Activated CD4-positive, alpha-beta memory T cell treated with anti-CD3 and anti-CD28 coated beads for 36 hours (primary cell): ENCODE data around the gene KLF2. TPM values are rescaled to one million over a fixed set of nuclear protein-coding genes. Genes with fewer than 3 reads are reported as not detected.

ENCODE experiments used
- CTCF ChIA-PET: fragments of 350-600 bp; sonication (Branson Sonifier 250); formaldehyde crosslinking; loops from one replicate; lab custom pipeline; 2021; ENCODE audit warnings: antibody characterized with exemption, inconsistent platforms; lab: Charles Lee
- POLR2A ChIA-PET: fragments of 350-600 bp; sonication (Branson Sonifier 250); formaldehyde crosslinking; loops from one replicate; lab custom pipeline; 2021; ENCODE audit warnings: antibody characterized with exemption; lab: Charles Lee
- DNase-seq: peaks from one replicate; pipeline ENCODE4 v3.0.0-alpha.2; 2020
- H3K27ac Mint-ChIP-seq: one replicate; pipeline ENCODE4 v1.8.0; 2021; ENCODE audit warnings: mixed read lengths
- H3K27me3 Mint-ChIP-seq: one replicate; pipeline ENCODE4 v1.8.0; 2021; ENCODE audit warnings: mixed read lengths
- H3K36me3 Mint-ChIP-seq: one replicate; pipeline ENCODE4 v1.8.0; 2021; ENCODE audit warnings: mixed read lengths
- H3K4me1 Mint-ChIP-seq: one replicate; pipeline ENCODE4 v1.8.0; 2021; ENCODE audit warnings: low read depth, mixed read lengths
- H3K4me3 Mint-ChIP-seq: one replicate; pipeline ENCODE4 v1.8.0; 2021; ENCODE audit warnings: mild to moderate bottlenecking, mixed read lengths
- H3K9me3 Mint-ChIP-seq: one replicate; pipeline ENCODE4 v1.8.0; 2021; ENCODE audit warnings: mixed read lengths
- intact Hi-C: fragments of 100-400 bp; cut with micrococcal nuclease; formaldehyde crosslinking; loops from one replicate; pipeline ENCODE4 v1.15.1; 2023
- total RNA-seq, 2 experiments: library from RNA; stranded (reverse); gene quantifications; one replicate each; pipeline ENCODE4 v1.2.3, GENCODE V29; 2021

The KLF2 gene
- total RNA-seq, 2 experiments from 2014 or later: 1.7 TPM

DNA sequence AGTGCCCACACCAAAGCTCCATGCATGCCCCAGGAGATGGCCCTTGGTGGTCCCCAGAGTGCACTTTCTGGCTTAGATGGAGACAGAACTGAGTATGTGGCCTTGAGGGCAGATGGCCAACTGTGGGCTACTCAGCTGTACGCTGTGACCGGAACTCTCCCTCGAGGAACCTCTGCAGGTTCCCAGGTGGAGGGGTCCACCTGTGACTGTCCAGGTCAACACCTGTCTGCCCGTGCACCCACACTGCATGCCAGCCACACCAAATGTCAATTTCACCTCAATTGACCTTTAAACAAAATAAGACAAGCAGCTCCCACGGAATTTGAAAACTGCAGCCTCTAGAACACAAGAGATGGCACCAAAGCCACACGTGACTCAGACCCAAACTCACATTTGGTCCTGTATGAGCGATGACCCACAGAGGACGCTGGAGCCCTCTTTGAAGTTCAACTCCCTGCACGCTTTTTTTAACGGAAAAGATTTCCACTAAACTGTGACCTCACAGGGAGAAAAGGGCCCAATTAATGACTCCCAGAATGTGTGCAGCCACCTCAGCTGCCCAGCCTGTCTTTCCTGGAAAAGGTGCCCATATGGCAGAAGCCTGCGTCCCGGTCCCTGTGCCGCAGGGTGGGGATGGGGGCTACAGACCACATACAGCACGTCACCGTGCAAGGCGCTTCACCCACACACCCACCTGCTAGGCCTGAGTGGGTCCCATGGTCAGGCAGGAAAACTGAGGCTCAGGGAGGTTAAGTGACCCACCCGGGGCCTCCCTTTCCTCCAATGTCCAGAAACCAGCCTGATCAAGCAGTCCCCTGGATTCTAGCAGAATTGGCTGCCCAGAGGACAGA is 47.7 kb downstream of the KLF2 start:
- peak; percentile 61 for DNase-seq
- POLR2A ChIA-PET: interaction anchor here (1.1 to 4.2 kb wide), 4 partner anchors 12 to 42 kb away, joined by 3 to 29 read pairs (median 4); no protein-coding TSS in a partner anchor
- Mint-ChIP-seq H3K36me3 (peaks cover 19% of the 10 kb centered on the region), H3K4me1 (peaks cover 38% of the 10 kb centered on the region), H3K4me3 (peak overlapping the region; percentile 53), H3K27me3 (no peaks in the 10 kb centered on the region), H3K27ac (peak overlapping the region; percentile 57), H3K9me3 (no peaks in the 10 kb centered on the region)
- intact Hi-C loops: loop anchor here (5.0 kb wide), 1 partner anchor 175 kb away; the partner anchor contains the start of gene AP1M1
- CTCF ChIA-PET: interaction anchor here (0.7 to 3.9 kb wide), 6 partner anchors 11 to 124 kb away, joined by 3 to 20 read pairs (median 10); no protein-coding TSS in a partner anchor

DNA sequence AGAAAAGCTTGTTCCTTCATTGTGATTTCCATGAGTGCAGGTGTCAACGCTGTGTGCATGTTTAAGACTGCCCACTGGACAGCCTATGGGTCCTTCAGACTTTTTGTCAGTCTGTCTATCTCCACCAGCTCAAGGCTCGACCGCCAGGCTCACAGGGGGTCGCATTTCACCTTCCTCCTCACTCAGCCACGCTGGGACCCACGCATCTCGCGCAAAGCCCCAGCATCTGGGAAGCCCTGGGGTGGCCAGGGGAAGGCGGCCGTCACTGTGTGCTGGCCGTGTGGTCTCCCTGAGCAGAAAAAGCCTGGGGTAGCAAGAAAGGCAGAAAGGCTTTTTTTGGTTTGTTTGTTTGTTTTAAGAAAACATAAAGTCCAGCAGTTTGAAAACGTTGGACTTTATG is 48.5 kb downstream of the KLF2 start:
- Mint-ChIP-seq H3K9me3 (no peaks in the 10 kb centered on the region), H3K4me1 (peaks cover 46% of the 10 kb centered on the region), H3K27ac (no peak overlapping the region), H3K27me3 (no peaks in the 10 kb centered on the region), H3K4me3 (no peak overlapping the region), H3K36me3 (peaks cover 19% of the 10 kb centered on the region)
- CTCF ChIA-PET: interaction anchor here (1.8 to 3.9 kb wide), 3 partner anchors 10 to 13 kb away, joined by 6 to 20 read pairs (median 16); no protein-coding TSS in a partner anchor
- no peak for DNase-seq
- intact Hi-C loops: loop anchor here (5.0 kb wide), 1 partner anchor 176 kb away; the partner anchor contains the start of gene AP1M1
- POLR2A ChIA-PET: interaction anchor here (1.6 kb wide), 1 partner anchor 31 kb away, joined by 5 read pairs; no protein-coding TSS in a partner anchor

DNA sequence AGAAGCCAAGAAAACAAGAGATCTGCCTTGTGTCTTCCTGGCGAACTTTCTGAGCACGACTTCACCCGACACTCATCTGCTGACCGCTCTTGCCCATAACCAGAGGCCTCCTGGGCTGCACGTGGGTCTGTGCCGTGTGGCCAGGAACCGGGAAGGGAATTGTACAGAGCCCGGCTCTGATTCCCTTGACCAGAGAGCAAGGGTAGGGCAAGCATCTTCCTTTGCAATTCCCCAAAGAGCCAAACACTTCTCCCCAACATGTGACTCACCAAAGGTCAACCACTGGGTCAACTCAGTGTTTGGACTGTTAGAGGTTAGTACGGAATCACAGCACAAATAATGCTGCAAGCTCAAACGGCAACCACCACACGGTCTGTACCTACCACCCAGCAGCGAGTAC is 48.9 kb downstream of the KLF2 start:
- POLR2A ChIA-PET: no interaction called here
- no peak overlapping the region for H3K27ac Mint-ChIP-seq
- CTCF ChIA-PET: interaction anchor here (1.6 to 4.6 kb wide), 4 partner anchors 9 to 126 kb away, joined by 6 to 37 read pairs (median 16); no protein-coding TSS in a partner anchor
- no peaks in the 10 kb centered on the region for H3K9me3 Mint-ChIP-seq
- no peak for DNase-seq
- peaks cover 47% of the 10 kb centered on the region for H3K4me1 Mint-ChIP-seq
- H3K27me3 Mint-ChIP-seq: no peaks in the 10 kb centered on the region
- intact Hi-C loops: loop anchor here (5.0 kb wide), 1 partner anchor 176 kb away; the partner anchor contains the start of gene AP1M1
- H3K4me3 Mint-ChIP-seq: no peak overlapping the region
- peaks cover 19% of the 10 kb centered on the region for H3K36me3 Mint-ChIP-seq

DNA sequence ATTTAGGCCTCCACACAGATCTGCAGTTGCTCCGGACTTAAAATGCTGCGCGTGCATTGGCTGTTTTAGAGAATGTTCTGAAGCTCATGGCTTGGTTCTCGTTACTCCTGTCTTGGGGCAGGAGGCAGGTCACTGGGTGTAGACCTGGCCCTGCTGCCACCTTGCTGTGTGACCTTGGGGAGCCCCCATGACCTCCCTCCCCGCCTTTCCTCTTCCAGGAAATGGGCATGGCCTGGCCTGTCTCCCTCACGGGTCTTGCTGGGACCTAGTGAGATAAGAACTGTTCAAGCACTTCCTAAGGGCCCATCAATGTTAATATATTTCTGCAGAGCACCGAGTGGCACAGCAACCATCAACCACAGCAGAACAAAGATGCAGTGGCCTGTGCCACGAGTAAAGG is 49.4 kb downstream of the KLF2 start:
- no peaks in the 10 kb centered on the region for H3K27me3 Mint-ChIP-seq
- peaks cover 19% of the 10 kb centered on the region for H3K36me3 Mint-ChIP-seq
- DNase-seq: no peak
- intact Hi-C loops: loop anchor here (5.0 kb wide), 1 partner anchor 177 kb away; the partner anchor contains the start of gene AP1M1
- ChIA-PET CTCF (interaction anchor here (1.6 to 4.6 kb wide), 4 partner anchors 9 to 127 kb away, joined by 6 to 37 read pairs (median 16); no protein-coding TSS in a partner anchor), POLR2A (no interaction called here)
- H3K4me3 Mint-ChIP-seq: no peak overlapping the region
- H3K4me1 Mint-ChIP-seq: peaks cover 47% of the 10 kb centered on the region
- no peak overlapping the region for H3K27ac Mint-ChIP-seq
- no peaks in the 10 kb centered on the region for H3K9me3 Mint-ChIP-seq

DNA sequence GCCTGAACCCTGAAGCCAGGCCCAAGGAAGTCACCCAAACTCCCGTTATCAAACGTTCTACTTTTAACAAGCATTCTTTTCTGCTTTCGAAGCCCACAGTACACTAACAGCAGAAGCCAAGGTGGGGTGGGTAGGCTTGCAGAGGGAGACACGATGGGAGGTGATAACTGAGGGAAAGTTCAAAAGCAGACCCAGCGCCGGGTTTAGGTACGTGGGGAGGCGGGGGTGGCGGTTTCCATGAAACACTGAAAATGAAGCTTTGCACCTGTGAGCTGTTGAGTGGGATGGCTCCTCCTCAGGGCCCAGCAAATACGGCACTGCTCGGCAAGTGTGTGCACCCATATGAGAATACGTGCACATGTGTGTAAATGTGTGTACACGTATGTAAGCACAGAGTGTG is 49.8 kb downstream of the KLF2 start:
- Mint-ChIP-seq H3K36me3 (peaks cover 19% of the 10 kb centered on the region), H3K4me1 (peaks cover 47% of the 10 kb centered on the region), H3K9me3 (no peaks in the 10 kb centered on the region), H3K27ac (no peak overlapping the region), H3K27me3 (no peaks in the 10 kb centered on the region), H3K4me3 (no peak overlapping the region)
- POLR2A ChIA-PET: no interaction called here
- DNase-seq: peak; percentile 45
- intact Hi-C loops: loop anchor here (5.0 kb wide), 1 partner anchor 177 kb away; the partner anchor contains the start of gene AP1M1
- CTCF ChIA-PET: interaction anchor here (0.6 to 4.6 kb wide), 5 partner anchors 8 to 185 kb away, joined by 3 to 37 read pairs (median 12); no protein-coding TSS in a partner anchor

DNA sequence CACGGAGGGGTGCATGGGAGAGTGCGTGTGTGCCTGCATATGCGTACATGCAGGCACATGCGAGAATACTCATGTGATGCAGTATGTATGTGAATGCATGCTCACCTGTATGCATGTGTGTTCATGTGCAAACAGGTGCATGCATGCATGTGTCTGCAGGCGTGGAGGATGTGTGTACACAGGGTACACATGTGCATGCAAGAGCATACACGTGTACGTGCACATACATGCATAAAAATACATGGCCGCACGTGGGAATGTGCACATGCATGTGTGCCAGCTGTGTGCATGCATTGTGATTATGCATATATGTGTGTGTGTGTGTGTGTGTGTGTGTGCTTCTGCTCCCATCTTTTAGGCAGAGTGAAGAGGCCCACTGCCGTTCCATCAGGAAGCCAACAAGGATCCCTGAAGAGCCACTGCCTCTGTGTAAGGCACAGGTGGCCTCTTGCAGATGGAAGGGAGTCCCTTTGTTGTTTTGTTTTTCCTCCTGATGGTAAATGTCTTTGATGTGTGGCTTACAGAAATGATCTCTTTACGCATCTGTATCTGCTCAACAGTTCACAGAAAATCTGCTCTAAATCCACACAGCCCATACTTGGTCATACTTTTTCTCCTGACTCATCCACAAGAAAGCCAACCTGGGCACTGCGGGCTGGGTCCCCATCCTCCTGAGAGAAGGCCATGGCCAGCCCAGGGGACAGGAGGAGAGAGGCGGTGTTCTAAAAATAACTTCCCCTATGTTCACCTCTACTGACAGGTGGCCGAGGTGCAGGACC is 50.7 kb downstream of the KLF2 start:
- Mint-ChIP-seq H3K9me3 (no peaks in the 10 kb centered on the region), H3K36me3 (peaks cover 19% of the 10 kb centered on the region), H3K27me3 (no peaks in the 10 kb centered on the region), H3K4me3 (no peak overlapping the region), H3K4me1 (peaks cover 47% of the 10 kb centered on the region), H3K27ac (no peak overlapping the region)
- no peak for DNase-seq
- intact Hi-C loops: no loop called here
- CTCF ChIA-PET: interaction anchor here (0.6 to 4.6 kb wide), 12 partner anchors 7 to 186 kb away, joined by 3 to 37 read pairs (median 8); no protein-coding TSS in a partner anchor
- POLR2A ChIA-PET: no interaction called here

DNA sequence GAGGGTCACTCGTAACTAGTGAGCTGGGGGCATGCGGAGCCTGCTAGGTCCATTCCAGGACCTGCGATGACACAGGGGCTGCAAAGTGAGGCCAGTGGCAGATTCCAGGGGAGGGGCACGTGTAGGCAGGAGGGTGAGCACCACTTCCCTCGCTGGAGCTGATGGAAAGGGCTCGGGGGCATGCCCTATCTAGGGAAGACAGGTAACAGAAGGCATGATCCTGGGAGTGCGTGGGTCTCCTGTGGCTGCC is 51.2 kb downstream of the KLF2 start:
- H3K4me3 Mint-ChIP-seq: no peak overlapping the region
- CTCF ChIA-PET: interaction anchor here (0.7 to 4.6 kb wide), 11 partner anchors 10 to 153 kb away, joined by 3 to 37 read pairs (median 6); no protein-coding TSS in a partner anchor

DNA sequence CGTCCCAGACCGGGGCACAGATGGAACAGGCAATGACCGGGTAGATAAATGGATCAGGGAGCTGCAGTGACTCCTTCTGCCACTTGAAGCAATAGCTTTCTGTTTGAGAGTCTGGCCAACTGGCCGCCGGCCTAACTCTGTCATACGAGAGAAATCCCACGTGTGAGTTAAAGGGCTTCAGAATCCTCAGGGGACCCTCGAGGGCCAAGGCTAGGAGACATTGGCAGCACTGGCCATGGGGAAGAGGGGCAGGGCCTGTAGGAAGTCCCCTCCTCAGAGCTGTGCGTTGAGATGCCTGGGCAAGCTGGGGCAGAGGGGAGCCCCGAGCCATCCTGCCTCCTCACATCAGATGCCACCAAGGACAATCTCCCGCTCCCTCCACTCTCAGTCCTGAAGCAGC is 51.6 kb downstream of the KLF2 start:
- POLR2A ChIA-PET: no interaction called here
- H3K36me3 Mint-ChIP-seq: peaks cover 19% of the 10 kb centered on the region
- no peak overlapping the region for H3K4me3 Mint-ChIP-seq
- intact Hi-C loops: no loop called here
- H3K27ac Mint-ChIP-seq: no peak overlapping the region
- no peaks in the 10 kb centered on the region for H3K9me3 Mint-ChIP-seq
- CTCF ChIA-PET: interaction anchor here (0.7 to 4.6 kb wide), 16 partner anchors 10 to 179 kb away, joined by 3 to 37 read pairs (median 4); partner anchors contain the start of gene AP1M1
- no peaks in the 10 kb centered on the region for H3K27me3 Mint-ChIP-seq
- peaks cover 53% of the 10 kb centered on the region for H3K4me1 Mint-ChIP-seq
- DNase-seq: no peak

More for the DNA sequence above, 51.2 kb downstream of the KLF2 start:
- POLR2A ChIA-PET: no interaction called here
- H3K36me3 Mint-ChIP-seq: peaks cover 19% of the 10 kb centered on the region
- peaks cover 49% of the 10 kb centered on the region for H3K4me1 Mint-ChIP-seq
- H3K27me3 Mint-ChIP-seq: no peaks in the 10 kb centered on the region
- no peak for DNase-seq
- H3K9me3 Mint-ChIP-seq: no peaks in the 10 kb centered on the region
- intact Hi-C loops: no loop called here
- no peak overlapping the region for H3K27ac Mint-ChIP-seq

DNA sequence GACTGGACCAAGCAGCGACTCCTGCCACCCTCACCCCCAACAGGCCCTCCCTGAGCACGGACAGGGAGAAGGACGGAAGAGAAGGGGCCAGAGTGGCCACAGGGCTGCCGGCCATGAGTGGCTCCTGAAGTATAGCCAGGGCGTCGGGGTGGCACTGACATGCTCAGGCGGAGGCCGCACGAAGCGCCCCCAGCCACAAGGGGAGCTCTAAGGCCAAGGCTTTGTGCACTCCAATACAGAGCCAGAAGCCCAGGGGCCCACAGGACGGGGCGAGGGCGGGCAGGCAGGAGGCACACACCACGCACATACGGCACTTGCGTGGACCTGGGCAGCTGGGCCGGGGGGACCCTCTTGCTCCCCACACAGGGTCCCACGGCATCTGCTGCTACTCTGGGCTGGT is 52.0 kb downstream of the KLF2 start:
- Mint-ChIP-seq H3K9me3 (no peaks in the 10 kb centered on the region), H3K4me1 (peaks cover 57% of the 10 kb centered on the region), H3K4me3 (no peak overlapping the region), H3K27ac (no peak overlapping the region), H3K36me3 (peaks cover 19% of the 10 kb centered on the region), H3K27me3 (no peaks in the 10 kb centered on the region)
- CTCF ChIA-PET: interaction anchor here (0.6 to 4.6 kb wide), 15 partner anchors 10 to 179 kb away, joined by 3 to 37 read pairs (median 4); partner anchors contain the start of gene AP1M1
- POLR2A ChIA-PET: no interaction called here
- peak; percentile 33 for DNase-seq
- intact Hi-C loops: no loop called here

DNA sequence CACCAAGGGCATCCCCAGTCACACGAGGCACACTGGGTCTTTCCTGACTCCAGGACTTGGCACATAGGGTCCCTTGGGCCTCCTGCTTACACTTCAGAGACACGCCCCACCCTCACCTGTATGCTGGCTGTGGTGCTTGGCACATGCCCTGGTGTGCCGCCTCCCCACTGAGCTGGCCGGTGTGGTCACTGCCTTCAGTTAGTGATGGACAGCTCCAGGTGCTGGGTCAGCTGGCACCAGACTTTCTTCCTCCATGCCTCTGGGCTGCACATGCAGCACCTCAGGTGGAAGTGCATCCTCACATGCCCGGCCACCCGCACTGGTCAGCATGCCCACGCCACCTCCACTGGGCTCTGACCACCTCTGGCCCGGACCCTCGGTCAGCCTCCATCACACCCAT is 52.9 kb downstream of the KLF2 start:
- CTCF ChIA-PET: interaction anchor here (0.7 to 4.6 kb wide), 5 partner anchors 9 to 130 kb away, joined by 3 to 37 read pairs (median 10); no protein-coding TSS in a partner anchor
- Mint-ChIP-seq H3K27ac (no peak overlapping the region), H3K4me3 (no peak overlapping the region), H3K4me1 (peaks cover 64% of the 10 kb centered on the region), H3K9me3 (no peaks in the 10 kb centered on the region), H3K36me3 (peaks cover 19% of the 10 kb centered on the region), H3K27me3 (no peaks in the 10 kb centered on the region)
- DNase-seq: no peak
- intact Hi-C loops: no loop called here
- POLR2A ChIA-PET: no interaction called here
